ENCODE data around the gene DLEC1.

GRCh38 chr3:38170722-38171121, 131.7 kb downstream of the DLEC1 start:
- TF ChIP-seq CDX4 (CRISPR knock-in tag; IDR thresholded peaks at IDR 0.05; ENCODE audit: borderline replicate concordance) (no peak), SP1 (CRISPR knock-in tag; conservative IDR thresholded peaks at IDR 0.05) (no peak), CTCF (IDR thresholded peaks at IDR 0.05) (no peak), ZNF121 (CRISPR knock-in tag; IDR thresholded peaks at IDR 0.05) (no peak), GRHL2 (CRISPR knock-in tag; IDR thresholded peaks at IDR 0.05; ENCODE audit: insufficient replicate concordance, severe bottlenecking) (no peak), ZBTB43 (CRISPR knock-in tag; IDR thresholded peaks at IDR 0.05) (no peak), PREB (CRISPR knock-in tag; IDR thresholded peaks at IDR 0.05; ENCODE audit: borderline replicate concordance) (no peak), STAT6 (CRISPR knock-in tag; conservative IDR thresholded peaks at IDR 0.05; ENCODE audit: low read depth) (no peak), MAX (CRISPR knock-in tag; IDR thresholded peaks at IDR 0.05) (no peak), ZSCAN18 (CRISPR knock-in tag; IDR thresholded peaks at IDR 0.05) (no peak), ATF1 (CRISPR knock-in tag; IDR thresholded peaks at IDR 0.05) (no peak)

Measured in WTC11 (cell line).